DMS 273 (cell line): Measurements from ENCODE around the gene NDUFS8.

Experiments used
- DNase-seq: peaks from one replicate; lab custom pipeline; 2025; ENCODE audit not compliant: unreplicated experiment; lab: John Stamatoyannopoulos, UW

NDUFS8 gene

DNA sequence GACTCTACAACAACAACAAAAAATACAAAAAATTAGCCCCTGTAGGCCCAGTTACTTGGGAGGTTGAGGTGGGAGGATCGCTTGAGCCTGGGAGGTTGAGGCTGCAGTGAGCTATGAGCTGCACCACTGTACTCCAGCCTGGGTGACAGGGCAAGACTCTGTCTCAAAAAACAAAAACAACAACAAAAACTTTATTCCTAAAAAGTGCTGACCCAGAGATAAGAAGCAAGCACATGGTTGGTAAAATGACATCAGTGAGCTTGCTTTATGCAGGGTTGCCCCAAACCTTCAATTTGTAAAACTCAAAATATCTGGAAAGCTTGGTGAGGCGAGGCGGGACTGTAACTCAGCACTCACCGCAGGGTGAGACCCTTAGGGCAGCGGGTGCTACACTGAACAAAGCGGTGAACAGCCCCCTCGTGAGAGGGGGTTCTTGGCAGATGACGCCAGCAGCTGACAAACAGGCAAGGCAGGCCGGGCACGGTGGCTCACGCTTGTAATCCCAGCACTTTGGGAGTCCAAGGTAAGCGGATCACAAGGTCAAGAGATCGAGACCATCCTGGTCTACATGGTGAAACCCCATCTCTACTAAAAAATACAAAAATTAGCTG is 4.9 kb downstream of the NDUFS8 start:
- no peak for DNase-seq

DNA sequence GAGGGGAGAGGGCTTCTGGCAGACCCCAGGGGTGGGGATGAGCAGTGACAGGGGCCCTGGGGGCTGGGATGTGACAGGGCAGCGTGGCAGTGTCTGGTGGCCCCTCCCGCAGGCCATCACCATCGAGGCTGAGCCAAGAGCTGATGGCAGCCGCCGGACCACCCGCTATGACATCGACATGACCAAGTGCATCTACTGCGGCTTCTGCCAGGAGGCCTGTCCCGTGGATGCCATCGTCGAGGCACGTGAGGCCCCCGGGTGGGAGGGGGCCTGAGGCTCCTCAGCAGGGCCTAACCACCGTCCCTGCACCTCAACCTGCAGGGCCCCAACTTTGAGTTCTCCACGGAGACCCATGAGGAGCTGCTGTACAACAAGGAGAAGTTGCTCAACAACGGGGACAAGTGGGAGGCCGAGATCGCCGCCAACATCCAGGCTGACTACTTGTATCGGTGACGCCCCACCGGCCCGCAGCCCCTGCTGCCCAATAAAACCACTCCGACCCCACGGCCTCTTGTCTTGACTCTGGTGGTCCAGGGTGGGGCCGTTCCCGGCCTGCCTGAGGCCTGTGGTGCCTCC is 5.7 kb downstream of the NDUFS8 start:
- no peak for DNase-seq

DNA sequence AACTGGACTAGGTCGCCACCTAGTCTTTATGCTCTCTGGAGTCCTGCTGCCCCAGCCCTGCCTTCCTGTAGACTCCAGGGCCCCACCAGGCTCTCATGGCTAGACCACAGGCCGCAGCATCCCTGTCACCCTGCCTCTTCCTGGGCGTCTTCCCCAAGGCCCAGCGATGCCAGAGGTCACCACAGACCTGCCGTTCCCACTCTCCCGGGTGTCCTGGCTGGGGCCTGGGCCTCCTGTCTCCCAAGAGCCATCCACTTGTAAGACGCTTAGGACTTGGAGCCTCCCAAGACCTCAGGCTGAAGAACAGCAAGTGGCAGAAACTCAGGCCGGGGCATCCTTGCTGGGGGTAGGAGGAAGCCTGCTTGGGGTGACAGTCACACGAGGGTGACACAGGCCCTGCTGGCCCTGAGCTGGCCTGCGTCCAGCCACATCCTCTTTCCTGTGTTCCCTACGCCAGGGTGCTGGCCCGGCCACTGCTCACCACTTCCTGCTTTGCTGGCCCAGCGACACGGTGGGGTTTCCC is 6.3 kb downstream of the NDUFS8 start:
- no peak for DNase-seq

DNA sequence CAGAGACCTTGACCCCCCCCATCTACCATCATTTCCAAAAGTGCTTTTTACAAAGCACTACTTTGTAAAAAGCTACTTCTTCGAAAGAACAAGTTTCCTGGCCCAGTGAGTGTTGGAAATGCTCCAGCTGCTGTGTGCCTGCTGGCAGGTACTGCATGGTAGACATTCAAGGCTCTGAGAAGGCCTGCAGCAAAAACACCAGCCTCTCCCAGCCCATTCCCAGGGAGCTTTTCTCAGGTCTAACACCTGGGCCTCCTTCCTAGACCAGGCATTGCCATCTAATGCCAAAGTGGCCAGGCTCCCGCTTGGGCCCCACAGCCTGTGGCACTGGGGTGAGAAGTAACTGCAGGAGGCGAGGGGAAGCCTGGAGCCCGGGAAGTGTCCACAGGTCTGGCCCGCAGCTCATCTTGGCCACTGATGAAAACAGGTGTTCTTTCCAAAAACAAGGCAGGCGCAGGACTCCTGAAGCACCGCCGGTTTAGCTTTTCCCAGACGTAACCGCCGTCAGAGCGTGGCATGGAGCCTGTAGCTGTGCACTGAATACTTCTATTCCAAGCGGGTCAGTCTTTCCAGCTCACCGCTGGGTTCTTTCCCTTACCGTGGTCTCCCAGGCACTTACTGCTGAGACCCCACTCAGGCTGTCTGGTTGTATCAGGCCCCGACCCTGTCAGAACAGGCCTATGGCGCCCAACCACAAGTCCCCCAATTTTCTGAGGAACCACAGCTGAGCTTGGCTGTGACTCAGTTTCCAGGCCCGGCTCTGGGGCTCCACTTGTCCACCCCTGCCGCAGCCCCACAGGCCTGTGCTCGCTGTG is 7.1 kb downstream of the NDUFS8 start:
- peak; percentile 45 for DNase-seq

DNA sequence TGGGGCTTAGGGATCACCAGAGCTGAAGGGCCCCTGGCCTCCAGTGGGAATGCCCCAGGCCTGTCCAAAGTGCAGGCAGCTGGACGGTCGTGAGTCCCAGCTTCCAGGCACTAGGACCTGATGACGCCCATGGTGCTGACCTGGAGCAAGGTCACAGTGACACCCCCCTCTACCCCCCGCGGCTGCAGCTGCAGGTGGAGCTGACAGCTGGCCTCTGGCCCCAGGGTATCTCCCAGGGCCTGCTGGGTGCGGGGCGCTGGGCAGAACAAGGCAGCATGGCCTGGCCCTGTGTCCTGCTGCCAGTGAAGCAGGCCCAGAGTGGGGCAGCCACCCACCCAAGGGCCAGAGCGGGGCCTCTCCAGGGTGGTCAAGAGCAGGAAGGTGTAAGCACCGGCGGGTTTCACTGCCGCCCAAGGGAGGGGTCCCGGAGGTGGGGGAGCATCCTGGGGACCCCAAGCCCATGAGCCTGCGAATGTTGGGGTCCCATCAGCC is 7.8 kb downstream of the NDUFS8 start:
- no peak for DNase-seq

DNA sequence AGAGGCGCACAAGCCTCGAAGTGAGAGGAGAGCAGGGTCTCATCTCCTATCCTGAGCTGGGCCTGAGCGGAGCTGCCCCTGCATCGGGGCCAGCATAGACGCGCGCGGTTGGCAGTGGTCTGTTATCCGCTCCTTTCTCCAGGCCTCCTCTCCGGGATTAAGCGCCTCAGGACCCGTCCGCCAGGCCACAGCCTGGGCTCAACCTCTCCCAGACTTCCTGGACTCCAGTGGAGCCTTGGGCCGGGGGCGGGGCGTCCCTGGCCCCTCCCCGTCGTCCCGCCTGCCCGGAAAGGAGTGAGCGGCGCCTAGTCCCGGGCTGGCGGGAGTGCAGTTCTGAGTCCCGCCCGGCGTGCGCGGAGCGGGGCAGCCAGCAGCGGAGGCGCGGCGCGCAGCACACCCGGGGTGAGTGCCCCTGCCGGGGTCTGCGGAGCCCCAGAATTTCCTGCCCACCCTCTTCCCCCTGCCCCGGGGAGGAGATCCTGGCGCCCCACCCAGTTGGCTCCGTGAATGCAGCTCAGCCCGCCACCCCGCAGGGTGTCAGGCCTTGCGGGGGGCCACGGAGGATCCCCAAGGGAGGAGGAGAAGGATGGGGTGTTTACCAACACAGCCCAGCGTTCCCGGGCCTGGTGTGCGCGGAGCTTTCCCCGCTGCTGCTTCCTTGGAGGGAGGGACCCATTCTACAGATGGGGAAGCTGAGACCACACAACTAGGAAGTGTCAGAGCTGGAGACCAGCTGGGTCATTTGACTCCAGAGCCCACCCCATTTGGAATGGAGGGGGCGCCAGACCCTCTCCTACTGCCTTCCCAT is 8.4 kb downstream of the NDUFS8 start, which contains the start of gene TCIRG1:
TCIRG1 (plus strand) TSS at position 308 of the 808 bp plus-strand sequence. CDS start 2,247 bp downstream, outside the sequence.
- no peak for DNase-seq

DNA sequence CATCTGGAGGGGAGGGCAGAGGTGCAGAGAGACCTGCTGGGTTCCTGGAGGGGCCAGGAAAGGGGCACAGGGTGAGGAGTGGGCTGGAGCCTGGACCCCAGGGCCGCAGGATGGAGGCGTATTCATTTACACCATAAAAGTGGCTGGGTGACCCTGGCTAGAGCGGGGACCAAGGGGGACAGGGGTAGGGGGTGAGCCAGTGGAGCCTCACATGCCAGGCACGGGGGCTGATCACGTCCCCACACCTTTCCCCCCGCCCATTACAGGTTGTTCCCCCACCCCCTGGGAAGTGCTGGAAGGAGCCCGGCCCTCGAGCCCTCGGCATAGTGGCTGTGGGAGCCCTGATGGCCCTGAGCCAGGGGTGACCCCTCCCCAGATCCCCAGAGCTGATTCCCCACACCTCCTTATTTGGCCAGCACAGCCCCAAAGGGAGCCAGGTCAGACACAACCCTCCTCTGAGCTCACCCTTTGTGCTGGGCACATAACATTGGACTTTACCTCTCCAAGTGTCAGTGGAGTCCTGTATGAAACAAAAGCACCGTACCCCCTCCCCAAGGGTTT is 9.1 kb downstream of the NDUFS8 start:
- no peak for DNase-seq

DNA sequence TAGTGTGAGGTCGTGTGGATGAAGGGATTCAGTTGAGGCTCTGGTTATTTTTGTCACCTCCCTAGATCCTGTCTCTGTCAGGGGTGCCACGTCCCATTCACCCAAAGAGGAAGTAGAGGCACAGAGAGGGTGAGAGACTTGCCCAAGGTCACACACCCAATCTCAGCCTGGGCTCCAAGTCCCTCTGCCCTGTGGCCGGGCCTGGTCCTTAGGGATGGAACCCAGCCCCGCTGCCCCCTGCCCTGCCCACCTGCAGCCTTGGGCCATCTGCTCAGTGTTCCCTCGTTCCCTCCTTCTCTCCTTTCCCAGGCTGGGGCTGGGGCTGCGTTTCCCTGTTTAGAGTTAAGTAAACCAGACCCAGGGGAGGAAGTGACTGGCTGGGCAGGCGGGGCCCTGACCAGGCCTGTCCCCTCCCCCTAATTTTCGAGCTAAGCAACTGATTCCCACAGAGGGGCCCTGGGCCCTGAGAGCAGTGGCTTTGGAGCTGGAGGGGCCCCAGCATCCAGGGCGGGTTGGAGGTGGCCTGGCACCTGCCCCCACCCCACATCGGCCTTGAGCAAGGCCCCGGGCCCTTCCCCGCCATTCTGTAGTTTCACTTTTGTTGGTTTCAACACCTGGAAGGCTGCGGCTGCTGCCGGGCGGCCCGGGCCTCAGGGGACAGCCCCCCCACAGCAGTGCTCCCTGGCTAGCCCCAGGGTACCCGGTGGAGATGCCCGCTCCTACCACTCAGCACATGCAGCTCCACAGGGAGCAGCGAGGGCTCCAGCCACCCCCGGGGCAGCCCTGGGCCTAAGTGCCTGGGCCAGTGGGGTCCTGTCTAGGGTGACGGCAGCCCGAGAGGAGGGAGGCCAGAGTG is 9.8 kb downstream of the NDUFS8 start:
- DNase-seq: peak; percentile 64

DNA sequence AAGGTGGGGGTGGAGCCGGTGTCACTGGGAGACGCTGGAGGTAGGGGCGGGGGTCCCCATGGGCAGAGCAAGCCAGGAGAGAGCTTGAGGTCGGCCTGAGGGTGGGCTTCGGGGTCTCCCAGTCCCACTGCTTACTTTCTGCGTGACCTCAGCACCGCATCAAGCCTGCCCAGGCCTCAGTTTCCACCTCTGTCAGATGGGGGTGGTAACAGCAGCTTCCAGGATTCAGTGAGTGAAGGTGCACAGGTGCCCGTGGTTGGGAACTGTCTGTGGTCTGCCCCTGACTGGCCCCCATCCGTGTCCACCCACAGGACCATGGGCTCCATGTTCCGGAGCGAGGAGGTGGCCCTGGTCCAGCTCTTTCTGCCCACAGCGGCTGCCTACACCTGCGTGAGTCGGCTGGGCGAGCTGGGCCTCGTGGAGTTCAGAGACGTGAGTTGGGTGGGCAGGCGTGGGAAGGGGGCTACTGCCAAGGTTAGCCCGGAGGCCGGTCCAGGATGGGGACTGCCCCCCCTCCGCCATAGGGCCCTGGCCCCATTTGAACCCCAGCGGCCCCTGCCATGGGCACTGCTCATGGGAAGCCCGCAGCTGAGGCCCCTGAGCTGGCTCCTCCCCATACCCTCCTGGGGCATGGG is 10.6 kb downstream of the NDUFS8 start:
- no peak for DNase-seq

DNA sequence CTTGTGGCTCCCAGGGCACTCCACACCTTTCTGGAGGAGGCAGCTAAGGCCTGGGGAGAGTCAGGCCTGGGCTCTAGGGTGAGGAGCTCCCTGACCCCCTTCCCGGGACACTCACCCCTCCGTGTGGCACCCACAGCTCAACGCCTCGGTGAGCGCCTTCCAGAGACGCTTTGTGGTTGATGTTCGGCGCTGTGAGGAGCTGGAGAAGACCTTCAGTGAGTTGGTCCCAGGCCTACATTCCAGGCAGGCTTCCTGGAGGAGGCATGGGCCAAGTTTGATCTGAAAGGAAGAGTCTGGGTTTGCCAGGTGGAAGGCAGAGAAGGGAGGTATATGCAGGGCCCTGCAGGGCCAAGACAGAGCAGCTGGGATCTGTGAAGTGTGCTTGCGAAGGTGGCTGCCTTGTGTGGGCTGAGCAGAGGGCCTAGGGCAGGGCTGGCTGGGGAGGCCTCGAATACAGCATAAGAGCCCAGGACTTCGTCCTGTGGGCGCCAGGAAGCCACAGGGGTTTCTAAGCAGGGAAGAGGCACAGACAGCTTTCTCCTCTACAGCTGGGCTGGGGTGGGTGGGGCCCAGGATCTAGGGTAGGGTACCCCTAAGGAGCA is 11.2 kb downstream of the NDUFS8 start:
- DNase-seq: no peak

DNA sequence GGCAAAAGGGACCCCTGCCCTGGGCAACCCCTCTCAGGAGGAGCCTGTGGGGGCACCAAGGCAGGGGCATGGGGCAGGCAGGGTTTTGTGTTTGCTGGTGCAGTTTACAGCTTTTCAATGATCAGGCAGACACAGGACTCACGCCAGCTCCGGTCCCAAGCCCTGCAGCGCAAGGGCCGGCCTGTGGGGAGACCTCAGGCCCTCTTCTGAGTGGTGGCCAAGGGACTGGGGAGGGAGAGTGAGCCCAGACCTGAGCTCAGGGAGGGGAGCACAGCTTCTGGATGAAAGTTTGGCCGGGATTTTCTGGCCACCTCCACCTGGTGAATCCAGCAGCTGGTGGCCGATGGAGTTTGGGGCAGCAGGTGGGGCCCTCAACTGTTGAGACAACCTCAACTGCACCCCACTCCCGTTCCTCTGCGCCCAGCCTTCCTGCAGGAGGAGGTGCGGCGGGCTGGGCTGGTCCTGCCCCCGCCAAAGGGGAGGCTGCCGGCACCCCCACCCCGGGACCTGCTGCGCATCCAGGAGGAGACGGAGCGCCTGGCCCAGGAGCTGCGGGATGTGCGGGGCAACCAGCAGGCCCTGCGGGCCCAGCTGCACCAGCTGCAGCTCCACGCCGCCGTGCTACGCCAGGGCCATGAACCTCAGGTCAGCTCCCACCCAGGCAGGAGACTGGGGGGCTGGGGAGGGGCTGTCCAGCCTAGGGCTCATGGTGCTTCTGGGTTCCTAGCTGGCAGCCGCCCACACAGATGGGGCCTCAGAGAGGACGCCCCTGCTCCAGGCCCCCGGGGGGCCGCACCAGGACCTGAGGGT is 11.9 kb downstream of the NDUFS8 start:
- no peak for DNase-seq

DNA sequence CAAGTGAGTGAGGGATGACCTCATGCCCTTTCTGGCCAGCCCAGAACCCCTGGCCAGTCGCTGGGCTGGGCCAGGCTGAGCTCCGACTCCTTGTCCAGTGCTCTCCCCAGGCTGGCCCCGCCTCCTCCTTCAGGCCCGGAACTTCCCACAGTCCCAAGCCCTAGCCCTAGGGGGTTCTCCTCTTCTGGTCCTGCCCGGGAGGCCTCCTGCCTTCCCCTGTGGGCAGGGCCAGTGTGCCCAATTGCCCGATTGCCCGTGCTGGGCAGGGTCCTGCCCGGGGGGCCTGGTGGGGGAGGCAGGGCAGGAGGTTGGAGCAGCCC is 12.5 kb downstream of the NDUFS8 start:
- no peak for DNase-seq

DNA sequence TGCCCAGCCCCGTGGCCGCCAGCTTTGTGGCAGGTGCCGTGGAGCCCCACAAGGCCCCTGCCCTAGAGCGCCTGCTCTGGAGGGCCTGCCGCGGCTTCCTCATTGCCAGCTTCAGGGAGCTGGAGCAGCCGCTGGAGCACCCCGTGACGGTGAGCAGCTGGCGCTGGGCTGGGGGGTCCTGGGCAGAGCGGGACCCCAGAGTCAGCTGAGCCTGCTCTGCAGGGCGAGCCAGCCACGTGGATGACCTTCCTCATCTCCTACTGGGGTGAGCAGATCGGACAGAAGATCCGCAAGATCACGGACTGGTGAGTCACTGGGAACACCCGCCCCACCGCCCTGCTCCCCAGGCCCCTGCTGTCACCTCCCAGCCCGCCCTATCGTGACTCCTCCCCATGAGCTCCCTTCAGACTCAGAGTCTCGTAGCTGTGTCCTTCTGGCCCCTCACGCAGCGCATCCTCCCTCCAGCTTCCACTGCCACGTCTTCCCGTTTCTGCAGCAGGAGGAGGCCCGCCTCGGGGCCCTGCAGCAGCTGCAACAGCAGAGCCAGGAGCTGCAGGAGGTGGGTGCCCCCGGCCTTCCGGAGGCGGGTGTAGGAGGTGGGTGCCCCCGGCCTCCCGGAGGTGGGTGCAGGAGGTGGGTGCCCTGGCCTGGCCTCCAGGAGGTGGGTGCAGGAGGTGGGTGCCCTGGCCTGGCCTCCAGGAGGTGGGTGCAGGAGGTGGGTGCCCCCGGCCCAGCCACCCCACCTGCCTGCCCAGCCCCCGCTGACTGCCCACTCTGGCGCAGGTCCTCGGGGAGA is 13.1 kb downstream of the NDUFS8 start:
- peak; percentile 78 for DNase-seq

DNA sequence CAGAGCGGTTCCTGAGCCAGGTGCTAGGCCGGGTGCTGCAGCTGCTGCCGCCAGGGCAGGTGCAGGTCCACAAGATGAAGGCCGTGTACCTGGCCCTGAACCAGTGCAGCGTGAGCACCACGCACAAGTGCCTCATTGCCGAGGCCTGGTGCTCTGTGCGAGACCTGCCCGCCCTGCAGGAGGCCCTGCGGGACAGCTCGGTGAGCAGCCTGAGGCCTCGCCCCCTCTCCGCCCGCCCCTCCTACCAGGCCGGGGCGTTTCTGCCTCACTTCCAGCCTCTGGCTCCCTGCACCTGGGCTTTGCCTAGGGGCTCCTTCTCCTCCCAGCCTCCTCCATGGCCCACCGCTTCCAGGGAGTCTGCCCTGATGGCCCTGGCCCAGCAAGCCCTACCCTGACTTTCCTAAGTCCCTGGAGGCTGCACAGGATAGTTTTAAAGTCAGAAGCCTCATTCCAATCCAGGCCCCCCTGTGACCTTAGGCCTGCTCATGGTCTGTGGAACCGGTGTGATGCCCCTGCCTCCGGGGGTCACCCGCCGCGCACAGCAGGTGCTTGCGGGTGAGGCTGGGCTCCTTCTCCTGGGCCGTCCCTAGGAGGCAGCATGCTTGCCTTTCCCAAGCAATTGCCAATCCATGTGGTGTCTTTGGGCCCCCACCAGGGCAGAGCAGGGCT is 13.8 kb downstream of the NDUFS8 start:
- DNase-seq: no peak

DNA sequence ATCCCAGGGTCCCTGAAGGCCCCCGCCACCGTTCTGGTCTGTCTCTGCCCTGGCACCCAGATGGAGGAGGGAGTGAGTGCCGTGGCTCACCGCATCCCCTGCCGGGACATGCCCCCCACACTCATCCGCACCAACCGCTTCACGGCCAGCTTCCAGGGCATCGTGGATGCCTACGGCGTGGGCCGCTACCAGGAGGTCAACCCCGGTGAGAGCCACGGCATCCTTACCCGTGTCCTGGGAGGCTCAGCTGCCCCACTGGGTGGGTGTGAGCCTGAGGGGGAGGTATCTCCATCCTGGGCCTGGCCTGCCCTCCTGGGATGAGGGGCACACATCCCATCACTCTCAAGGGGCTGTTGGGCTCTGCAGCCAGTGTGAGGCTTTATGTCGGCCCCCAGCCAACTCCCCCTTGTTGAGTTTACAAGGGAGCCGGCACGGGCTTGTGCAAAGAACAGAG is 14.4 kb downstream of the NDUFS8 start:
- no peak for DNase-seq

DNA sequence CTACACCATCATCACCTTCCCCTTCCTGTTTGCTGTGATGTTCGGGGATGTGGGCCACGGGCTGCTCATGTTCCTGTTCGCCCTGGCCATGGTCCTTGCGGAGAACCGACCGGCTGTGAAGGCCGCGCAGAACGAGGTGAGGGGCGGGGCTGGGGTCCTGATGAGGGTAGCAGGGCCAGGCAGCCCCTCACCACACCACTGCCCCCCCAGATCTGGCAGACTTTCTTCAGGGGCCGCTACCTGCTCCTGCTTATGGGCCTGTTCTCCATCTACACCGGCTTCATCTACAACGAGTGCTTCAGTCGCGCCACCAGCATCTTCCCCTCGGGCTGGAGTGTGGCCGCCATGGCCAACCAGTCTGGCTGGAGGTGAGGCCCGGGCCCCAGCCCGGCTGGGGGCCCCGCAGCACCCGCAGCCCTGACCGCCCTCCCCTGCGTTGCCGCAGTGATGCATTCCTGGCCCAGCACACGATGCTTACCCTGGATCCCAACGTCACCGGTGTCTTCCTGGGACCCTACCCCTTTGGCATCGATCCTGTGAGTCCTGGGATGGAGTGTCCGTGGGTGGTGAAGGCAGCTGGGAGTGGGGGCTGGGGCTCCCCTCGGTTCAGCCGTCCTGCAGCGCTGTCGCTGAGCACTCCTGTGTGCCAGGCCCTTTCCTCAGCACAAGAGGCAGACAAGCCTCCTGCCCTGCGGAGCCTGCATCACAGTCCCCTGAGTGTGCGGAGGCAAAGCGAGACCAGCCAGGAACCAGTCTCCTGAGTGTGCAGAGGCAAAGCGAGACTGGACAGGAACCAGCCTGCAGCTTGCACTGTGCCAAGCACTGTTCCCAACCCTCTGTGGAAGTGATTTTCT is 17.2 kb downstream of the NDUFS8 start:
- DNase-seq: no peak
